G401 (cell line): Measurements from ENCODE around the gene TNS2. TPM values are rescaled to one million over a fixed set of nuclear protein-coding genes. Genes with fewer than 3 reads are reported as not detected.

Experiments
- DNase-seq: peaks from one replicate; pipeline ENCODE4 v3.0.0-alpha.2; 2015; ENCODE audit warnings: low spot score
- in situ Hi-C: cut with HindIII; loops from 2 replicates; pipeline ENCODE4 v1.10.0; 2016; ENCODE audit warnings: low sequenced_read_pairs, mixed read lengths
- total RNA-seq: library from RNA; depleted of rRNA; stranded (reverse); fragments of >200 nt; shearing (Covaris generic); gene quantifications from 2 replicates; pipeline ENCODE4 v1.2.3, GENCODE V29; 2014

TNS2 gene
- total RNA-seq, 1 experiment from 2014 or later: 13.7 TPM

DNA sequence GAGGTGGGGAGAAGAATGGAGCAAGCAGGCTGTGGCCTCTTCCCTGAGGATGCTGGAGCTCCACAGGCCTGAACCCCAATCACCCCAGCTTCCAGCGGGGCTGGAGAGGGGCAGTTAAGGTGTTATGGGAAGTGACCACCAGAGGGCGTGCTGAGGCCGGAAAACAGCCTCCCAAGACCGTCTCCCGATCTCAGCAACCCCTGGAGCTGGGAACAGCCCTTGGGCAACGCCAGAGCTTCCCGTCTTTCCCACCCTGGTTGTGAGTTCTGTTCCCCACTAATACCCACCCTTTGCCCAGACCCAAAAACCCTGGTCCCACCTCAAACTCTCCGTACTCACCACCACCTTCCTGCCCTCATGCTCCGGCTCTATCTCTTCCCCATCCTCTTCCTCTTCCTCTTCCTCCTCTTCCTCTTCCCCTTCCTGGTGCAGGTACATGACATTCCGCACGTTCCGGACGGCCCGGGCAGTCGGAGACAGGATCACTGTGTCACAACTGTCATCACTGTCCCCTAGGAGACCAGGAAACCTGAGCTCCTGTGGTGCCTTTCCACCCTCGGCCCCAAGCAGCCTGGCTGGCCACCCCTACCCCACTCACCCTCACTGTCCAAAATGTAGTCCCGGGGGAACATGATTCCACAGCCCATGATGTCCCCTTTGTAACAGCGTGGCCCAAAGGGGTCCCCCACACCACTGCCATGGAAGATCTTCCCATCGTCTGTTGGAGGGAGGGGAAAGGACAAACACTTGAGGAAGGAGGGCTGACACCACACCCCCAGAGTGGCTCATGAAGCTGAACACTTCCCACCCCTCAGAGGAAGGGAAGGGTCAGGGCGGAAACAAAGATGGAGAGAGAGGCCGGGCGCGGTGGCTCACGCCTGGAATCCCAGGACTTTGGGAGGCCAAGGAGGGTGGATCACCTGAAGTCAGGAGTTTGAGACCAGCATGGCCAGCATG lies 16.4 kb downstream of the TNS2 start:
- in situ Hi-C loops: no loop called here

DNA sequence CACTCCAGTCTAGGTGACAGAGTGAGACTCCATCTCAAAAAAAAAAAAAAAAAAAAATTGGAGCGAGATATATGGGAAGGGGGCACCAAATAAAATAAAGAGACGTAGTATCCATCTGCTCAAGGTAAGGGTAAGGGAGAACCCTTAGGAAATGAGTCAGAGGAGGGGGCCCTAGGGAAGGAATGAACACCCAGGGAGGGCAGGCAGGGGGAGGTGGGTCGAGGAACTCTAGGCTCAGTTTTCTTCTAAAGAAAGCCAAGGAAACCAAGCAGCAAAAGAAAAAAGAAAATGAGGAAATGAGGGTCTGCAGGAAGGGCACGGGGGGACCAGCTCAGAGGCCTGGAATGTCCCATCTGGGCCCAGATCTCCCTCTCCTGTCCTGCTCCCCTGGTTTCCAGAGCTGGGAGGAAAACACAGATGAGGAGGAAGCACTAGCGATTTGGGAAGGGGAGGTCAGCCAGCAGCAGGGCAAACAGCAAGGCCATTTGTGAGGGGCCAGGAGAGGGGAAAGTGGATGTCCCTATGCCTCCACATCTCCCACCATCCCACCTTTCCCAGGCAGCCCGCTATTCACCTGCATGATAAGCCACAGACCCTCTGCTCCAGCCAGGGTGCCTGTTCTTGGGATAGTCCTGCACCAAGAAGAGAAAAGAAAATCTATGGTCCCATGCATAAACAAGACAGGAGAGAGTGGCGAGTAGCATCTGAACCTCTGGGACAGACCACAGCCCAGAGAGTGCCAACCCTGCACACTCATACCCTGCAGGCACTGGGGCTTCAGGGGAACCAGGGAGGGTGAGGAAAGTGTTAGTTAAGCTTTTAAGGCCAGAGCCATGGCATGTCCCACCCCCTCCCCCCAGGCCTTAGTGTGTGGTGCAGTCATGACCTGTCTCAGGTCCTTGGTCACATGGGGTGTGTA lies 17.5 kb downstream of the TNS2 start:
- in situ Hi-C loops: no loop called here

More for the DNA sequence above, 16.4 kb downstream of the TNS2 start:
- peak; percentile 75 for DNase-seq

DNA sequence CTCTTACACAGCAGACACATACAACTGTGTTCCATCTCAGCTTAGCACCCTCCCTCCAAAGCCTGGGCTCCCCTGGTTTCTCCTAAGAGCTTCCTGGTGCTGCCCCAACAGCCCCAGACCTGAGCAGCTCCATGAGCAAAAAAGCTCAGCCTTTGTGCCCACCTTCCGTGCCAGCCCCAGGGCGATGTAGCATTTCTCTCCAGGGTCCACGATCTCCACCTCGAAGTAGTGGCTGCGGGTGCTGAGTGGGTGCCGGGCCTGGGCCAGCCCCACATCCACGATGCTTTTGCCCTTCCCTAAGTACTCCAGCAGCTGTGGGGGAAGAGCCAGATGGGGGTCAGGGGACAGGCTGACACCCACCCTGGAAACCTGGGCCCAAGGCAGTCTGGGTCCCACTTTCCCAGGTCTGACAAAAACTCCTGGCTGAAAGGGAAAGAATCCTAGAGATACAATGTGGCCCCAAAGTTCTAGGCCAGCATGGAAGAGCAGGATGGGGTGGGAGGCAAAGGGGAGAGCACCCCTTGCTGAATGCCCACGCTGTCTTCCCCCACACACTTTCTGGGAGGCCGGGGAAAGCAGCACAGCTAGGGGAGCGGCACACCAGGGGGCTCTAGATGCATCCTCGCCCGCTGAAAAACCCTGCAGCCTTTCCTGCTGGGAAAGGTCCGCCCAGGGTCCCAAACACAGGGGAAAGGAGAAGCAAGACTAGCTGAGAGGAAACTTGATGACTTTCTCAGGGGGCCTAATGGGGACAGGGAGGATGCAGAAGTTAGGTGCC lies 18.3 kb downstream of the TNS2 start:
- DNase-seq: no peak
- in situ Hi-C loops: no loop called here

More for the DNA sequence above, 17.5 kb downstream of the TNS2 start:
- no peak for DNase-seq

DNA sequence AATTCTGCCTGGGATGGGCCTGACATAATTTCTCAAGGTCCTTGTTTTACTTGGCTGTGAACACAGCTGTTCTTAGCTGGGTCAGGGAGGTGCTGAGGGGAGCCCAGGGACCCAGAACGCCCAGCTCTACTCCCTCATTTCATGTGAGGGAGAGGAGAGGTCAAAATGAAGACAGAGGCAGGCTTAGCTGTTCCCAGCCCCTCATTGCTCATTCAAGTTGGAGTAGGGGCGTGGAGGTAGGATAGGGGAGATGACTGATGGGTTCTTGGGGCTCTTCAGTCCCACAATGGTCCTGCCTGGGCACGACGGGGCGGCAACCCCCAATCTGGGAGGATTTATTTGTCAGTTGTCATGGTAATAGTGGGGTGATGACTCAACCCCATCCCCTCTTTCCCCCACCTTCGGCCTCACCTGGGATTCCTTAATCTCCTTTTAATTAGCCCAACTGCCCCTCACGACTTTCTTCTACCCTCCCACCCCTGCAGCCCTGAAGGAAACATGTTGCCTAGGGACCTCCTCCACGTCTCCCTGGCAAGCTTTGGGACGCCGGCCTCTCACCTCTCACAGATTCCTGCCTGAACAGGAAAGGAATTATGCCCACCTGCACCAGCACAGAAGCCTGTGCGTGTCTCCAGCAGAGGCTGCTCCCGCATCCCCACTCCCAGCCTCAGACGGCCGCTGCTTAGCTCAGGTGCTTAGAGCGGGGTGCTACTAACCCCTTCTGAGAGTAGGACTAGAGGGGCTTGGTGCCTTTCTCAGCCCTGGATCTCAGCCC lies 19.1 kb downstream of the TNS2 start:
- in situ Hi-C loops: no loop called here
- no peak for DNase-seq

DNA sequence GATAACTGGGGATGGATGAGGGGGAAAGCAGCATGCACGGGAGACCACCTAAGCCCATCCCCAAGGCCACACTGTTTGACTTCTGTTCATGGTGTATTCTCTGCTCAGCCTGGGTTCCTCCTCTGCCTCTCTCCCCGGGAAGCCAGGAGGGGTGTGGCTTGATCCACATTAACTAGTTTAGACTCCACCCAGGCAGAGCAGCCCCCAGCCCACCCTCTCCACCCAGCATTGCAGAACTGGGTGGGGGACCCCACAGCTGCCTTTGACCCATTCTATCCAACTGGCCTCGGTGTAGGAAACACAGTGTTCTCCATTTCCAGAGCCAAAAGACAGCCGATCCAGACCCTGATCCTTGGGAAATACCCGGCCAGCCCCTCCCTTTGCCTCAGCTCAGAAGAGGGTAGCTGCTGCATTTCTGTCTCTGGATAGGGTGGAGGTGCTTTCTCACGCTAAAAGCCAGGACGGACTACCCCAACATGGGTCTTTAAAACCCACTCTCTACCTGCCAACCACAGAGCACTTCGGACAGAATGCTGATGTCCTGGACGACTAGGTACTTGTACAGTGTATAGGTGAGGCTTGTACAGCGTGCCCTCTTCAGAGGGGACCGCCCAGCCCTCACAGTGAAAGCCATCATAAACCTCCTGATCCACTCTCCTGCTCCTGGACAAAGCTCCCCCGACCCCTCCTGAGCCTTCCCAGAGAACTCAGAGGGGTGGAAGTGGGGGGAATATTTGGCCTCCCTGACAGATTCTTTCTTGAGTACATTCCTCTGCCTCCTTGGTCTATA lies 20.0 kb downstream of the TNS2 start:
- no peak for DNase-seq
- in situ Hi-C loops: loop anchor here (10.0 kb wide), 1 partner anchor 125 kb away; no protein-coding TSS in a partner anchor

DNA sequence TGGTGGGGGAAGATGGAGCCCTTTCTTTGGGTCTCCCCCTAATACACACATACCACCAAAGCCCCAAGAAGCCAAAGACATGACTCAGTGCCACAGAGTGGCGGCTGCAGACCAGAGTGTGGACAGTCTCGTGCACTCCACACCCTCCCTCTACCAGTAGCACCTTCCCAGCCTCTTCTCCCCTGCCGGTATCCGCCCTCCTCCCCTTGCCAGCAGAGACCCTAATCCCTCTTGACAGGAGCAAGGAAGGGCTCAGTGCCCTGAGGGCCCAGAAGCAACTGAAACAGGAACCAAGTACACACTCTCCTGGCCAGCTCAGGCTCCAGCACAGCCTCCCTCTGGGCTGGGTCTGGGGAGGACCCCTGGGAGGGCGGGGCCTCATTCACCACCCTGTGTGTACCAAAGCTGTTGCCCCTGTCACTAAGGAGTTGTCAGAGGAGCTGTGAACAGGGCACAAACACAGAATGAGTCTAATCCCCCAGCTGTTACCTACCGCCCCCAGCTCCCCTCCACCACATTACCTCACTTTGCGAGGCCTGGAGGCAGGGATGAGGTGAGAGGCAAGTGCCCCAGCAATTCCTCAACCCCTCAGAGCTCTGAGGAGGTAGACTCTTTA lies 21.1 kb downstream of the TNS2 start:
- in situ Hi-C loops: loop anchor here (10.0 kb wide), 1 partner anchor 124 kb away; no protein-coding TSS in a partner anchor
- no peak for DNase-seq

DNA sequence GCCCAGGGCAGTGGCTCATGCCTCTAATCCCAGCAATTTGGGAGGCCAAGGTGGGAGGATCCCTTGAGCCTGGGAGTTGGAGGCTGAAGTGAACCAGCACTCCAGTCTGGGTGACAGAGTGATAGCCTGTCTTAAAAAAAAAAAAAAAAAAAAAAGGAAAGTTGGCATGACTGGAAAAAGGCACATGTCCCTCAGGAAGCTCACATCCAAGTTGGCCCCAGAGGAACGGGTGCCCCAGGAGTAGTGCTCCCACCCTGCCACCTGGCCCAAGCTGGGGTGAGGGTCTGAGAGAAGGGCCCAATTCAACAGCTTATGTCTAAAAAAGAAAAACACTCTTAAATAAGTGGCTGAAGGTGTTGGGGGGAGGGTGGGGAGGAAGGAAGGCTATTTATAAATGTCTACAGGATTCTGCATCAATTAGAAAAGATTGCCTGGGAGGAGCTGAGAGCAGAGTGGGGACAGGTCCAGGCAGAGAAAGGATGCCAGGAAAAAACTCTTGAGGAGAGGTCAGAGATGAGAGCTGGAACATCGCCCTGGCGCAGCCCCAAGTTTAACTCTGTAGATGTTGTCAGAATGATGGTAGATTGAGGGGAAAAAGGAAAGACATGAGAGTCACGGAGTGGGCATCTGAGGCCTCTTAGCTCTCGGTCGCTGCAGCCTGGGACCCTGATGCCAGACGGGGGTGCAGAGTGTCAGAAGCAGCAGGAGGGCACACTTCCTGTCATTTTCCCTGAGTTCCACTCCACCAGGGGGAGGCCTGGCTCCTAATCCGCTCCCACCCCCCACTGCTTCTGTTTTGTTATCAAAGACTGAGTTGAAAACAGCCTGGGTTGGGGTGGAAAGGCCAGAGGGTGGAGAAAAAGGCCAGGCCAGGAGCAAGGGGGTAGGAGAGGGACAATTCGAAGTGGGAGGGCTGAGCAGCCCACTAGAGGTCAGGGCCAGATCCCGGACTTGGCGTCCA lies 22.0 kb downstream of the TNS2 start:
- in situ Hi-C loops: loop anchor here (10.0 kb wide), 1 partner anchor 123 kb away; no protein-coding TSS in a partner anchor
- DNase-seq: no peak

DNA sequence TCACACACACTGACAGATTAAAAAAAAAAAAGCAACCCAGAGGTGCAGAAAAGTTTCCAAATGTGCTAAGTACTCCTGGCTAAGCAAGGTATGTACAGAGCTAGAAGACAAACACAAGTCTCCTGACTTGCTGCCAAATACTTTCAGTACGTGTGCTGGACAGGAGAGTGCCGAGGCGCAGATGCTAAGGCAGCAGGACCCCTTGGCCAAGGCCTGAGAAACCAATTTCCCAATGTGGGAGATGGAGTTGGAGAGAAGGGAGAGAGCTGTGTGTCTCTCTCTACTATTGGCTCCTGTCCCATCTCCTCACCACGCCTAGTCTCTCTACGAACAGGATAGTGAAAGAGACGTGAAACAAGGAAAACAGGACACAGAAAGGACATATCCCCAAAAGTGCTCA lies 24.0 kb downstream of the TNS2 start:
- in situ Hi-C loops: loop anchor here (10.0 kb wide), 1 partner anchor 121 kb away; no protein-coding TSS in a partner anchor
- DNase-seq: peak; percentile 47

DNA sequence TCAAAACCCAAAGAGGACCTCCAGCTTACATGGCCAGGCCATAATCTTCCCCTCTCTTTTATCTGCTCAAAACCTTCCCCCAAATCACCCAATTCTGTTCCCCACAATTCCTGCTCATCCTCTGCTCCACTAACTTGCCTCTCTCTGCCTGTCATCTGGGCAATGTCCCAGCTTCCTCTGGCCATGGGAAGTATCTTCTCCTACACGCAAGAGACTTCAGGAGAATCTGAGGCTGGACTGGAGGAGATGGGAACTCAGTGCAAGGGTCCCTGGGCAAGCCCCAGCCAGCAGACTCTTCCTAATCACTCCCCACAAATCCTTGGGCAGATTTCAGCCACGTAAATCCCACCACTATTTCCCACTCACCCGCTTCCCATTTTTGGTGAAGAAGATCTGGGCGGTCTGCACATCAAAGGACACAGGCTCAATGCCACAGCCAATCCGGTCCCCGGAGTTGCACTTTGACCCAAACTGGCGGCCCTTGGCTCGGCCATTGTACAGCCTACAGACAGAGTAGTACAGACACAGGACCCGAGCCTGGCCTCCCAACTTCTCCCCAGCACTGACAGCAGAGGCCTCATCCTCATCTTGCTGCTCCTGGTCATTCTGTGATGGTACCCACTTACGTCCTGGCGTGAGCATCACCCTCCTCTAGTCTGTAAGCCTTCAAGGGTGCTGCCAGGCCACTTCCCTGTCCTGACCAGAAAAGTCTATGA lies 24.6 kb downstream of the TNS2 start:
- in situ Hi-C loops: loop anchor here (10.0 kb wide), 1 partner anchor 120 kb away; no protein-coding TSS in a partner anchor
- no peak for DNase-seq

DNA sequence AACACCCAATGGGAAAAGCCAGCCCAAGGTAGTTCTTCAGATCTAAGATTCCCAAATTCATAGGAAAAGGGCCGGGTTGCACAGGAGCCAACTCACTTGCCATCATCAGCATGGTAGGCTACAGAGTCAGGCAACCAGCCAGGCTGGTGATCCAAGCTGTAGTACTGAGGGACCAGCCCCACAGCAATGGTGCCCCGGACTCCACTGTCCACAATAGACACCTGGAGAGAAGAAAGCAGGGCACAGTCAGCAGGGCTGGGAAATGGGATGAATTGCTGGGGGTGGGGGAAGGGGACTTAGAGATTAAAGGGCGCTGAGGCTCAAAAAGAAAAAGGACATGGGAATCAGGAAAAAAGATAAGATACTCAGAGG lies 25.1 kb downstream of the TNS2 start:
- no peak for DNase-seq
- in situ Hi-C loops: loop anchor here (5.0 to 10.0 kb wide), 2 partner anchors 47 to 120 kb away; no protein-coding TSS in a partner anchor

DNA sequence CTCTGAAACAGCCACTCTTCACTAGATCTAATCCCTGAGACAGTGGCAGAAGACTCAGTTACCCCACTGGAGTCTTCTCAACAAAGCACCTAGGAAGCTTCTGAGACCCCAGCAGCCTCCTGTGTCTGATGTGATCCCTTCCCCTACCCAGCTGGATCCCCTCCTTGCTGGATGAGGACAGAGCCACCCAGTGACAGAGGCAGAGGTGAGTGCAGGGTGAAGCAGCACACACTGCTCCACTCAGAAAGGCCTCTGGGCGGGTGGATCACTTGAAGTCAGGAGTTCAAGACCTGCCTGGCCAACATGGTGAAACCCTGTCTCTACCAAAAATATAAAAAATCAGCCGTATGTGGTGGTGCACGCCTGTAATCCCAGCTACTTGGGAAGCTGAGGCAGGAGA lies 26.6 kb downstream of the TNS2 start:
- DNase-seq: no peak
- in situ Hi-C loops: loop anchor here (5.0 to 10.0 kb wide), 2 partner anchors 46 to 118 kb away; no protein-coding TSS in a partner anchor

DNA sequence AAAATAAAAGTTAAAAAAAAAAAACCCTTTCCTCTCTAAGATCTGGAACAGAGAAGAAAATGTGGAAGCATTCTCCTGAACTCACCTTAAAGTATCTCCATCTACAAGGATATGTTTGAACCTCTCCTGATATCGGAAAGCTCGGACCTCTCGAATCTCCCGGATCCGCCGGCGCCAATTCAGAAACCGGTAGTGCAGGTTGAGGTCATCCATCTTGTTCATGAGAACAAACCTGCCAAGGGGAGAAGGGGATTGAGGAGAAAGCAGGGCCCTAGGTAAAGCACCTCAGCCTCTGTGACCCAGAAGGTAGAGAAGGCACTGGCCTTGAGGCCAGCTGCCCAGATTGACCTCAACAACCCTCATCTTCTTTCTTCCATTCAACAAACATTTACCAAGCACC lies 27.2 kb downstream of the TNS2 start:
- in situ Hi-C loops: loop anchor here (5.0 to 10.0 kb wide), 2 partner anchors 45 to 118 kb away; no protein-coding TSS in a partner anchor
- no peak for DNase-seq

DNA sequence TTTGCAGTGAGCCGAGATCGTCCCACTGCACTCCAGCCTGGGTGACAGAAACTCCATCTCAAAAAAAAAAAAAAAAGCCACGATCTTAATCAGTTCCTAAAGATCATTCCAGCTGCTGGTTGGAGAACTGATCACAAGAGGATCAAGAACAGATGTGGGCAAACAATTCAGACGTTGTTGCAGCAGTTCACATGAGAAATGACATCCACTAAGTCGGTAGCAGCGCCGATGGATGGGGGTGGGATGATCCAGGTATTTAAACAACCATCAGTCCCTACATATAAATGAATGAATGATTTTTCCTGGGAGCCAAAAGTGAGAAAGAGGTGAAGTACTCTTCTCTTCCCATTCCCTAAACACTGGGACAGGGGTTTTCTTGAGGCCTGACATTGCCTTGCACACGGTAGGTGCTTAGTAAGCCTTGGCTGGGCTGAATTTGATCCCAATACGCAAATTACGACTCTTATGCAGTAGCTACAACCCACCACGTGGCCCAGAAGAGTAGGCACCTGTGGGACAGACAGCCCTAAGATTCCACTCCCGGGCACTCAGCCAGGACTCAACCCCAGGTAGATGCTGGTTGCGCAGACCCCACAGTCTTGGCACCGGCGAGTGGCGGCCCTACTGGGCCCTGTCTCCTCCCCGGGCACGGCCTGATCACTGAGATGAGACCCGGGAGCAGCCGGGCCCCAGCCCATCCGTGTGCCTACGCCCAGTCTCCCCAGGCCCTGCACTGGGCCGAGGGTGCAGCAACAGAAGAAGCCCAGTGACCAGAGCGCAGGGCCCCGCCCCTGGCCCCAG lies 28.8 kb downstream of the TNS2 start:
- in situ Hi-C loops: loop anchor here (5.0 to 10.0 kb wide), 2 partner anchors 44 to 116 kb away; no protein-coding TSS in a partner anchor
- no peak for DNase-seq
